Fibroblast of skin of right biceps (primary cell): ENCODE data around the gene RFX2.
"Not testable (repeated sequence)": the region's sequence is repeated elsewhere in the genome, so short reads cannot be mapped to it uniquely, and the experiment has no call there.

Source experiments
- DNase-seq: peaks from one replicate; pipeline ENCODE4 v3.0.0-alpha.2; 2013

RFX2 gene

GRCh38 chr19:5987077-5987818 lies 123.1 kb downstream of the RFX2 start:
- DNase-seq = peak; percentile 68

GRCh38 chr19:5985837-5986236 lies 124.5 kb downstream of the RFX2 start:
- not testable (repeated sequence) for DNase-seq

GRCh38 chr19:5985098-5985783 lies 125.1 kb downstream of the RFX2 start:
- peak; percentile 42 for DNase-seq

GRCh38 chr19:5984600-5984999 lies 125.7 kb downstream of the RFX2 start:
- no peak for DNase-seq

- DNase-seq = peak; percentile 19
Measured at GRCh38 chr19:5983367-5983955, 126.8 kb downstream of the RFX2 start.

DNA sequence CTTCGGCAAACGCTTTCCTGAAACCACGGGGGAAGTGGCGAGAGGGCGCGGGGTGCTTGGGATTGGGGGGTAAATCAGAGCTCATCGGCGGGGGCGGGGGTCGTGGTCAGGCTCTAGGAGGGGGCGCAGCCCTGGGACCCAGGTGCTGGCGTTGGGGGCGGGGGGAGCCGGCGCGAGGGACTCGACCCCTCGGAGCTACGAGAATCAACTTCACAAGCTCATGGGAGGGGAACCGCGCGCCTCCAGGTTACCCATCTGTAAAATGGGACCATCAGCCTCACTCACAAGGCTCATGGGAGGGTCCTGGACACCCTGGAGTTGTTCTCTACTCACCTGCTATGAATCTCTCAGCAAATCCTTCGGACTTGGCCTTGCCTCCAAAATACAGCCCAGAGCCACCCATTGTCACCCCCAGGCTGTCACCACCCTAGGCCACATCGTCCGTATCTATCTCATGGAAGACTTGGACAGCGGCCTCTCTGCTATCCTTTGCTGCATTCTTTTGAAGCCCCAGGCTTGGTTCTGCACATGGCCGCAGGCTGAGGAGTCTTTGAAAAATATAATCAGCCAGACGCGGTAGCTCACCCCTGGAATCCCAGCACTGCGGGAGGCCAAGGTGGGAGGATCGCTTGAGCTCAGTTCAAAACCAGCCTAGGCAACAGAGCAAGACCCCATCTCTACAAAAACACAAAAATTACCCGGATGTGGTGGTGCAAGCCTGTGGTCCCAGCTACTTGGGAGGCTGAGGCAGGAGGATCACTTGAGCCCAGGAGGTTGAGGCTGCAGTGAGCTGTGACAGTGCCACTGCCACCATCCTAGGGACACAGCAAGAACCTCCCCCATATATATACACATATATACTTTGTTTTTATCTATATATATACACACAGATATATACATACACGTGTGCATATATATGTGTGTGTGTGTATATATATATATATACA lies 131.4 kb downstream of the RFX2 start:
- no peak for DNase-seq

- peak; percentile 99 for DNase-seq
Measured at GRCh38 chr19:5977785-5978605, 132.3 kb downstream of the RFX2 start, which contains the start of gene RANBP3. Gene RANBP3 (minus strand): TSS chr19:5978140. CDS start chr19:5978082, 58 bp downstream.

DNA sequence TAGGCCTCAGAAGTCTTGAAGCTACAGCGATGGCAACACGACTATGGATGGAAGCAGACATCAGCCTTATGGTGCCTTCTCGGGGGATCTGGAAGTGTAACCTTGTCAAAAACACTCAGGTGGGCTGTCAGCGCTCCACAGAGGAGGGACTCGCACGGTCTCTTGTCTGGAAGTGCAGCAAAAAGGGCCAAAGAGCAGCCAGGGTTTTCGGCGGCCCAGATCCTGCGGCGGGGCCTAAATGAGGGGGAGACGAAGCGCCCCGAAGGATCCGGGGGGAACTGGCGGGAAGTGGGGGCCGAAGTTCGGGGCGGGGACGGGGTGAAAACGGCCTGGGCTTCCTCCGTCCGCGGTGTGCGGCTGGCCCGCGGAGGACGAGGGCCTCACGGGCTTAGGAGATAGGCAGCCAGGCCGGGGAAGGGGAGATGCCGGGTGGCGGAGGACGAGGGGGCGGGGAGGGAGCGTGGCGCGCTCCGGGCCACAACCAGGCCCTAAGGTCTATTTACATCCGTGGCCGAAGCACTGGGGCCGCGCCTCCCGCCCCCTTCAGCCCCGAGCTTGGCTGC lies 133.0 kb downstream of the RFX2 start:
- no peak for DNase-seq

DNA sequence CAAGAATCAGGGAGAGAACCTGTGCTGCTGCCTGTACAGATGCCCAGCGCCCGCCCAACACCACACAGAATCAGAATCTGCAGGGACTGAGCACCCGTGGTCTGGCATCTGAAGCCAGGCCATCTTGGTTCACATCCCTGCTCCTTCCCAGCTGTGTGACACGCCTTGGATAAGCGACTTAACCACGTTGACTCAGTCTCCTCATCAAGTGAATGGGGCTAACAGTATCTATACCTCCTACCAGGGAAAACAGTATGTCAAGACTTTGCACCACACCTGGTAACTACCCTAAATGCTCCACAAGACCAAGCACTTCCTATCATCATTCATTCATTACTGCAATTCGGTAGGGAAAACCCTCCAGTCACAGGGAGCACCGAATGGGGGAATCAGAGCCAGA lies 133.5 kb downstream of the RFX2 start:
- no peak for DNase-seq

DNA sequence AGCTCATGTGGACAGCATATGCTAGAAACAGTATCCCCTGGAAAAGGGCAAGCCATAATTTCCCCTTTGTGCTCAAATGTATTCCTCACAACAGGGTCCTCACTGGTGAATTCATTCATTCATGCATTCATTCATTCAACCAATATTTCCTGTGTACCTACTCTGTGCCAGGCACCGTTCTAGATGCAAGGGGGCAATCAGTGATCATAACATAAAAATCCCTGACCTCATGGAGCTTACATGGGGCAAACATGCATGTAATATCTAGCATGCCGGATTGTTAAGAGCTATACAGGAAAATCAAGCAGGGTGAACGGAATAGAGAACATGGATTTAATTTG lies 134.9 kb downstream of the RFX2 start:
- no peak for DNase-seq

GRCh38 chr19:5974721-5975387 lies 135.4 kb downstream of the RFX2 start:
- DNase-seq = no peak

DNA sequence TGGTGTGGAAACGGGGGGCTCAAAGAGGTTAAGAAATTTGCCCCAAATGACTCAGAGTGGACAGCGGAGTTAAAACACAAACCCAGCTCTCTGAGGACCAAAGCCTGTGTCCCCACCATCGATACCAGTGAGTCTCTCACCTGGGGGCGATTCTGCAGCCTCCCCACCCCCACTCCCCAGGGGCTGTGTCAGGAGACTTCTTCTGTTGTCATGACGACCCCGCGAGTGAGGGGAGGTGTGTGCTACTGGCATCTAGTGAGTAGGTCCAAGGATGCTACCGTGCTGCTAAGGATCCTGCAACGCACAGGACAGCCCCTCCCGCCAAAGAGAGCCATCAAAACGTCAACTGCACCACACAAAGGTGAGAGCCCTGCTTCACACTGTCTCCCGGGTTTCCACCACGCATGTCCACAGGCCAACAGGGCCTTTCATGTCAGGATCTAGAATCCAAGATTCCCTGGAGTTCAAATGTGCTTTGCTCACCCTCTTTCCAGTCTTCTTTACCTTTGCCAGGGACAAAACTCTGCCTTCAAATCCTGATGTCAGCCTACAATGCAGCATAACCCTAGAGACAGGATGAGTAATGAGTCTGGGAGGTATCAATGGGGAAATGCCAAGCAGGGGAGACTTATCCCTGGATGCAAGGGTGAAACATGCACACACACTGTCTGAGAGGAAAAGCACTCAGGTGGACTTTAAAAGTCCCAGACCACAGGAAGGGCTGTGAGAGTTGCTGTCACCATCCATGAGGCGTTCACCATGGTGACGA lies 136.2 kb downstream of the RFX2 start:
- no peak for DNase-seq

- DNase-seq = no peak
Measured at GRCh38 chr19:5973376-5973775, 136.9 kb downstream of the RFX2 start.

- DNase-seq = no peak
Measured at GRCh38 chr19:5972355-5972731, 138.0 kb downstream of the RFX2 start.

GRCh38 chr19:5971714-5972354 lies 138.5 kb downstream of the RFX2 start:
- no peak for DNase-seq

- no peak for DNase-seq
Measured at GRCh38 chr19:5969476-5969875, 140.8 kb downstream of the RFX2 start.

DNA sequence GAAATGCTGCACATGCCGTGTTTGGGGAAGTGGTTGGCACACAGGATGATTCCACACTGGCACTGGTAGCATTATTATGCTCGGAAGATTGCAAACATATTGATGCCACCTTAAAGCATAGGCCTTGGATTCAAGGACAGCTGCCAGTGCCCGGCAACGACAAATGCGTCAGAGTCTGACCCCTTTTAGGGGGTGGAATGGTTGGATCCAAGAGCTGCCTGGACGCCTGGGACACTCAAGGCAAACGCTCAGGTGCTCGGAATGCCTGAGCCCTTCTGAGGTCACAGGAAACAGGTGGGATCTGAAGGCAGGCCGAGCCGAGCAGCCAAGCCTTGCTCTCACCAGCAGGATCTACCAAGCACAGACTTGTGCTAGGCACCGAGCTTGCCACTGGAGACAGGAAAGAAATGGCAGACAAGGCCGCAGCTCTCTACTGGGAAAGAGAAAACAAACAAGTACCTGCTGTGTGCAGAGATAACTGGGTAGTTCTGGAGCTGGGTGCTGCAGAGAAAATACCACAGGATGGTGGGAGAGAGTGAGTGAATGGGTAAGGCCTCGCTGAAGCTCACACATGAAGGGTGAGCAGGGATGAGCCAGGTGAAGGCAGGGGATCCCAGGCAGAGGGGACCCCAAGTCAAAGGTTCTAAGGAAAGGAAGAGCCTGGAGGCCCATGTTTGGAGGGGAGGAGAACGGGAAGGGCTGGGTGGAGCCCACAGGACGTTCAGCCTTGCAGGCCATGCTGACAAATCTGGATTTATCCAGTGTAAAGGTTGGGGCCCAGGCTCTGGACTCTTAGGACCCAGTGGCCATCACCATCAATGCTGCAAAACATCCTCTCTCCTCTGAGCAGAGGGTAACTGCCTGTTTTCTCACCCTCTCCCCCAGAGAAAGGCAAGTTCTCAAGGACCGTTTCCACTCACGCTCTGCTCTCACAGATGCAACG lies 141.6 kb downstream of the RFX2 start:
- no peak for DNase-seq

DNA sequence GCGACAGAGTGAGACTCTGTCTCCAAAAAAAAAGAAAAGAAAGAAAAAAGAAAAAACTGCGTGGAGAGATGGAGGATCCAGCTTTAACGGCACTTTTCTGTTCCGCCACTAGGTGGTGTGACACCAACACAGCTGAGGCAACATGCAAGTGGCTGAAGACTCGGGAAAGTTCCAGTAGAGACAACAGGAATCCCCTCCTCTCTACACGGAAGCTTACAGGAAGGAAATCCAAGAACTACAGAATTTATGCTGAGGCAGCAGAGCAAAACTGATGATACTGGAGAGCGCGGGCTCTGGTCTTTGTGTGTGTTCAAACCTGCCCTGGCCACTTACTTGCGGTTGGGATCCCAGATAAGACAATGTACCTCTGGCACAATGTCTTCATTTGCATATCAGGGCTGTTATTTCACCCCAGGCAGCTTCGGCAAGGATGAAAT lies 142.3 kb downstream of the RFX2 start:
- peak; percentile 74 for DNase-seq

GRCh38 chr19:5967571-5967970 lies 142.7 kb downstream of the RFX2 start:
- DNase-seq = no peak
